ENCODE results near the gene DMD. TPM values are rescaled to one million over a fixed set of nuclear protein-coding genes. Genes with fewer than 3 reads are reported as not detected.
A peak's percentile ranks its signal among the peaks of the same experiment; 100 is the strongest.
"Not testable (repeated sequence)": the region's sequence is repeated elsewhere in the genome, so short reads cannot be mapped to it uniquely, and the experiment has no call there.

The DMD gene
- total and polyA plus RNA-seq, 2 donors from 2014 or later, result 4.2 to 17.9 TPM

DNA sequence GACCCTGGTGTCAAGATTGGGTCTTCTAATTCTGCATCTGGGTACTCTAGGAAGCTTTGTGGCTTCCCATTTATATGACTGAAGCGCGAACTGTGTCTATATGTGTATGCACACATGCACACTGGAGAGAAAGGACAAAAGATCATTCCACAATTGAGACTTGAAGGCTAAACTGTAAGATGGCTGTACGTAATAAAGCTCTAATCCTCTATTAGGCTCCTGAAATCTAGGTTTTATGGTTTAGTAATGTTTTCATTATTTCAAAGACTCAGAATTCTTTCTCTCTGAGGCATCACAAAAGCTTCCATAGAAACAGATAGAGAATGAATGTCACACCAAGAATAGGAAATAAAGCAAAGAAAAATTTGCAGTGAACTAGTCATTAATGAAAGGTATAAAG, 1818.8 kb downstream of the DMD start:
- Histone ChIP-seq H3K4me1 (ENCODE audit: control insufficient read depth in 2 of 3, insufficient read depth in 2 of 3, low read depth in 1 of 3, low read length in 3 of 3) (no peaks in the 10 kb centered on the region), H3K27ac (ENCODE audit: low read depth in 2 of 2, low read length in 2 of 2) (no peak overlapping the region), H3K36me3 (ENCODE audit: control insufficient read depth in 2 of 3, insufficient read depth in 3 of 3, low read length in 3 of 3) (no peaks in the 10 kb centered on the region), H3K9me3 (ENCODE audit: control insufficient read depth in 2 of 3, insufficient read depth in 1 of 3, low read length in 3 of 3) (no peaks in the 10 kb centered on the region), H3K9ac (ENCODE audit: low read length in 3 of 3) (no peak overlapping the region), H3K4me3 (ENCODE audit: low read length in 3 of 3) (no peak overlapping the region), H3K27me3 (ENCODE audit: control insufficient read depth, insufficient read depth, low read length) (no peaks in the 10 kb centered on the region)
- TF ChIP-seq, protein P1, sequence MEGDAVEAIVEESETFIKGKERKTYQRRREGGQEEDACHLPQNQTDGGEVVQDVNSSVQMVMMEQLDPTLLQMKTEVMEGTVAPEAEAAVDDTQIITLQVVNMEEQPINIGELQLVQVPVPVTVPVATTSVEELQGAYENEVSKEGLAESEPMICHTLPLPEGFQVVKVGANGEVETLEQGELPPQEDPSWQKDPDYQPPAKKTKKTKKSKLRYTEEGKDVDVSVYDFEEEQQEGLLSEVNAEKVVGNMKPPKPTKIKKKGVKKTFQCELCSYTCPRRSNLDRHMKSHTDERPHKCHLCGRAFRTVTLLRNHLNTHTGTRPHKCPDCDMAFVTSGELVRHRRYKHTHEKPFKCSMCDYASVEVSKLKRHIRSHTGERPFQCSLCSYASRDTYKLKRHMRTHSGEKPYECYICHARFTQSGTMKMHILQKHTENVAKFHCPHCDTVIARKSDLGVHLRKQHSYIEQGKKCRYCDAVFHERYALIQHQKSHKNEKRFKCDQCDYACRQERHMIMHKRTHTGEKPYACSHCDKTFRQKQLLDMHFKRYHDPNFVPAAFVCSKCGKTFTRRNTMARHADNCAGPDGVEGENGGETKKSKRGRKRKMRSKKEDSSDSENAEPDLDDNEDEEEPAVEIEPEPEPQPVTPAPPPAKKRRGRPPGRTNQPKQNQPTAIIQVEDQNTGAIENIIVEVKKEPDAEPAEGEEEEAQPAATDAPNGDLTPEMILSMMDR (IDR thresholded peaks at IDR 0.05; ENCODE audit: borderline replicate concordance, extremely low read depth, insufficient read depth), result no peak
- DNase-seq (no peak), FAIRE-seq (no peak)
- intact Hi-C loops (cut with DNase I), result no loop called here

DNA sequence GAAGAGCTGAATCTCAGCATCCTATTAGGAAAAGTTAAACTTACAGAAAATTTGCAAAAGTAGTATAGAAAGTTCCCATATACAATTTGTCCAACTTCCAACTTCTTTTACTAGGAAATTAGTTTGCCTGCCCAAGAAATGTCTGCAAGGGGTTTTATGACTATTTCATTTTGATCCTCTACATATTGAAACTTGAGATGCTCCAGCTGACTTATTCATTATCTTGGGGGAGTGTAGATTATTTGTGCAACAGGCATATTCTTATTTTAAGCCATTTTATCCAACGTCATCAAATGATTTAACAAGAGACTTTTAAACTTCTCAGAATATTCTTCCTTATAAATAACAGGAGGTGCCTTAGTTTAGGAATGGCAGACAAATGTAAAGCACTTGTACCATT, 1822.4 kb downstream of the DMD start:
- H3K9ac ChIP-seq (ENCODE audit: low read length in 3 of 3), result no peak overlapping the region
- no peak overlapping the region for H3K4me3 ChIP-seq (ENCODE audit: low read length in 3 of 3)
- H3K36me3 ChIP-seq (ENCODE audit: control insufficient read depth in 2 of 3, insufficient read depth in 3 of 3, low read length in 3 of 3), result no peaks in the 10 kb centered on the region
- H3K27me3 ChIP-seq (ENCODE audit: control insufficient read depth, insufficient read depth, low read length), result no peaks in the 10 kb centered on the region
- FAIRE-seq (no peak), DNase-seq (peak in 1 of 5 donors; percentile 16)
- intact Hi-C loops (cut with DNase I), result no loop called here
- H3K27ac ChIP-seq (ENCODE audit: low read depth in 2 of 2, low read length in 2 of 2), result no peak overlapping the region
- H3K4me1 ChIP-seq (ENCODE audit: control insufficient read depth in 2 of 3, insufficient read depth in 2 of 3, low read depth in 1 of 3, low read length in 3 of 3), result no peaks in the 10 kb centered on the region
- TF ChIP-seq, protein P1 (IDR thresholded peaks at IDR 0.05; ENCODE audit: borderline replicate concordance, extremely low read depth, insufficient read depth), result no peak
- no peaks in the 10 kb centered on the region for H3K9me3 ChIP-seq (ENCODE audit: control insufficient read depth in 2 of 3, insufficient read depth in 1 of 3, low read length in 3 of 3)

DNA sequence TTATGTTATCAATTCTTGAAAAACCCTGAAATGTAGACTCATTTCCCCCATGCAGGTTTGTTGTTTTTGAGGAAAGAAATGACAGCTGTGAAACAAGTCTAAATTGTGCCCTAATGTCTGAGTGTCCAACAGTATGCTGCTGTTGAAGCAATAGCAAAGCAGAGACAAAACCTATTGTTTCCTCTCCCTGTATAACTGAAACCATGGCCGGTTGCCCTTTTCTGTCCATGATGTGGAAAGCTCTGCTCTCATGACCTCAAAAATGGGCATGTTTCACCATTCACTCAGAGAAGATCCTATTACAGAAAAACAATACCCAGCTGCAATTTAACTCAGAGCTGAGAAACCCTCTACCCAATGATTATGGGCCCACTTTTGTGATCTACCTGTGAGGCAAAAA, 1826.9 kb downstream of the DMD start:
- no peak overlapping the region for H3K27ac ChIP-seq (ENCODE audit: low read depth in 2 of 2, low read length in 2 of 2)
- H3K9ac ChIP-seq (ENCODE audit: low read length in 3 of 3), result no peak overlapping the region
- no peak for FAIRE-seq
- DNase-seq, result no peak
- H3K36me3 ChIP-seq (ENCODE audit: control insufficient read depth in 2 of 3, insufficient read depth in 3 of 3, low read length in 3 of 3), result no peaks in the 10 kb centered on the region
- no peak overlapping the region for H3K4me3 ChIP-seq (ENCODE audit: low read length in 3 of 3)
- H3K9me3 ChIP-seq (ENCODE audit: control insufficient read depth in 2 of 3, insufficient read depth in 1 of 3, low read length in 3 of 3), result no peaks in the 10 kb centered on the region
- TF ChIP-seq, protein P1 (IDR thresholded peaks at IDR 0.05; ENCODE audit: borderline replicate concordance, extremely low read depth, insufficient read depth), result no peak
- no peaks in the 10 kb centered on the region for H3K27me3 ChIP-seq (ENCODE audit: control insufficient read depth, insufficient read depth, low read length)
- no peaks in the 10 kb centered on the region for H3K4me1 ChIP-seq (ENCODE audit: control insufficient read depth in 2 of 3, insufficient read depth in 2 of 3, low read depth in 1 of 3, low read length in 3 of 3)
- intact Hi-C loops (cut with DNase I), result no loop called here

DNA sequence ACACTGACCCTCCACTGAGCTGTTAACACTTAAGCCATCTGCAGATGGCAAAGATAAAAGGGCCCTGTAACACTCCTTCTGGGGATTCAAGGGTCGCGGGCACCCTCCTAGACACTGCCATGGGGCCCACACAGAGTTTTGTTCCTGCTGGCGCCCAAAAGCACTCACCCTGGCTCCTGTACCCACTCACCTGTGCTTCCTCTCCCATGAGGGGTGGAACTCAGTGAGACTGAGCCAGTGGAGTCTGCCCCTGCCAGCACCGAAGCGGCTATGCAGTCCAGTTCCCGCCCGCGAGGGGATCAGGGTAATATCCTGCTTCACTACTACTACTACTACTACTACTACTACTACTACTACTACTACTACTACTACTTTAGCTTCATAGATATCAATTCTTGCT, 1827.4 kb downstream of the DMD start:
- Histone ChIP-seq H3K9ac (ENCODE audit: low read length in 3 of 3) (no peak overlapping the region), H3K4me1 (ENCODE audit: control insufficient read depth in 2 of 3, insufficient read depth in 2 of 3, low read depth in 1 of 3, low read length in 3 of 3) (no peaks in the 10 kb centered on the region), H3K27ac (ENCODE audit: low read depth in 2 of 2, low read length in 2 of 2) (no peak overlapping the region), H3K36me3 (ENCODE audit: control insufficient read depth in 2 of 3, insufficient read depth in 3 of 3, low read length in 3 of 3) (no peaks in the 10 kb centered on the region), H3K4me3 (ENCODE audit: low read length in 3 of 3) (no peak overlapping the region), H3K9me3 (ENCODE audit: control insufficient read depth in 2 of 3, insufficient read depth in 1 of 3, low read length in 3 of 3) (no peaks in the 10 kb centered on the region), H3K27me3 (ENCODE audit: control insufficient read depth, insufficient read depth, low read length) (no peaks in the 10 kb centered on the region)
- intact Hi-C loops (cut with DNase I), result no loop called here
- no peak for DNase-seq
- FAIRE-seq, result no peak
- TF ChIP-seq, protein P1 (IDR thresholded peaks at IDR 0.05; ENCODE audit: borderline replicate concordance, extremely low read depth, insufficient read depth), result no peak

DNA sequence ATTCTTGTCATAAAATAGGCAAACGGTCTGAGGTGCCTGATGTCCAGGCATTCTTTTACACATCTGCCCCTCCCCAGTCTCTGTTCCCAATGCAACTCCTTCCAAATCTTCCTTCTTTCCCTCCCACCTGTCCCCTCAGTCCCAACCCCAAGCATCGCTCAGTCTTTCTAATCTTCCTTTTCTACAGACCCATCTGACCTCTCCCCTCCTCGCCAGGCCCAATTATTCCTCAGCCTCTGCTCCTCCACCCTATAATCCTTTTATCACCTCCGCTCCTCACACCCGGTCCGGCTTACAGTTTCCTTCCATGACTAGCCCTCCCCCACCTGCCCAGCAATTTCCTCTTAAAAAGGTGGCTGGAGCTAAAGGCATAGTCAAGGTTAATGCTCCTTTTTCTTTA, 1832.4 kb downstream of the DMD start:
- DNase-seq; H3K9ac ChIP-seq (ENCODE audit: low read length in 3 of 3); intact Hi-C loops (cut with DNase I); H3K9me3 ChIP-seq (ENCODE audit: control insufficient read depth in 2 of 3, insufficient read depth in 1 of 3, low read length in 3 of 3); FAIRE-seq; H3K4me1 ChIP-seq (ENCODE audit: control insufficient read depth in 2 of 3, insufficient read depth in 2 of 3, low read depth in 1 of 3, low read length in 3 of 3); H3K36me3 ChIP-seq (ENCODE audit: control insufficient read depth in 2 of 3, insufficient read depth in 3 of 3, low read length in 3 of 3); H3K27me3 ChIP-seq (ENCODE audit: control insufficient read depth, insufficient read depth, low read length); H3K4me3 ChIP-seq (ENCODE audit: low read length in 3 of 3); H3K27ac ChIP-seq (ENCODE audit: low read depth in 2 of 2, low read length in 2 of 2): not testable (repeated sequence)

DNA sequence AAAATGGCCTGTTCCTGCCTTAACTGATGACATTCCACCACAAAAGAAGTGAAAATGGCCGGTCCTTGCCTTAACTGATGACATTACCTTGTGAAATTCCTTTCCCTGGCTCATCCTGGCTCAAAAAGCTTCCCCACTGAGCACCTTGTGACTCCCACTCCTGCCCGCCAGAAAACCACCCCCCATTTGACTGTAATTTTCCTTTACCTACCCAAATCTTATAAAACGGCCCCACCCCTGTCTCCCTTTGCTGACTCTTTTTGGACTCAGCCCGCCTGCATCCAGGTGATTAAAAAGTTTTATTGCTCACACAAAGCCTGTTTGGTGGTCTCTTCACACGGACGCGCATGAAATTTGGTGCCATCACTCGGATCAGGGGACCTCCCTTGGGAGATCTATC, 1833.5 kb downstream of the DMD start:
- H3K4me1 ChIP-seq (ENCODE audit: control insufficient read depth in 2 of 3, insufficient read depth in 2 of 3, low read depth in 1 of 3, low read length in 3 of 3); H3K4me3 ChIP-seq (ENCODE audit: low read length in 3 of 3); H3K27ac ChIP-seq (ENCODE audit: low read depth in 2 of 2, low read length in 2 of 2); H3K9me3 ChIP-seq (ENCODE audit: control insufficient read depth in 2 of 3, insufficient read depth in 1 of 3, low read length in 3 of 3); DNase-seq; H3K27me3 ChIP-seq (ENCODE audit: control insufficient read depth, insufficient read depth, low read length); H3K9ac ChIP-seq (ENCODE audit: low read length in 3 of 3); intact Hi-C loops (cut with DNase I); H3K36me3 ChIP-seq (ENCODE audit: control insufficient read depth in 2 of 3, insufficient read depth in 3 of 3, low read length in 3 of 3); FAIRE-seq: not testable (repeated sequence)

Measured in kidney (tissue), 14 donors.